A204.1 (cell line): Measurements from ENCODE around the gene AHNAK.
"Not testable (repeated sequence)": the region's sequence is repeated elsewhere in the genome, so short reads cannot be mapped to it uniquely, and the experiment has no call there.

ENCODE experiments used
- FAIRE-seq: peaks from 2 replicates; lab custom pipeline; 2012; peaks lifted over from hg19 to GRCh38; lab: Jason Lieb, UNC

Gene AHNAK

GRCh38 chr11:62401811-62402210, 144.8 kb downstream of the AHNAK start:
- FAIRE-seq: no peak

- FAIRE-seq: no peak
Observed at GRCh38 chr11:62401356-62401755, 145.2 kb downstream of the AHNAK start.

GRCh38 chr11:62400760-62401159, 145.8 kb downstream of the AHNAK start:
- FAIRE-seq: no peak

- no peak for FAIRE-seq
Observed at GRCh38 chr11:62400281-62400680, 146.3 kb downstream of the AHNAK start.

GRCh38 chr11:62399878-62400266, 146.7 kb downstream of the AHNAK start:
- FAIRE-seq: no peak

GRCh38 chr11:62399172-62399877, 147.3 kb downstream of the AHNAK start:
- no peak for FAIRE-seq

- no peak for FAIRE-seq
Observed at GRCh38 chr11:62398011-62398994, 148.3 kb downstream of the AHNAK start.

GRCh38 chr11:62395885-62396551, 150.6 kb downstream of the AHNAK start:
- no peak for FAIRE-seq

GRCh38 chr11:62394825-62395538, 151.6 kb downstream of the AHNAK start:
- peak; percentile 94 for FAIRE-seq

- FAIRE-seq: no peak
Observed at GRCh38 chr11:62393735-62394134, 152.9 kb downstream of the AHNAK start.

- FAIRE-seq: no peak
Observed at GRCh38 chr11:62393061-62393611, 153.5 kb downstream of the AHNAK start.

- FAIRE-seq: no peak
Observed at GRCh38 chr11:62392506-62392905, 154.1 kb downstream of the AHNAK start.

GRCh38 chr11:62391642-62392425, 154.8 kb downstream of the AHNAK start:
- no peak for FAIRE-seq

- no peak for FAIRE-seq
Observed at GRCh38 chr11:62390722-62391121, 155.9 kb downstream of the AHNAK start.

GRCh38 chr11:62390237-62390636, 156.4 kb downstream of the AHNAK start:
- FAIRE-seq: no peak

GRCh38 chr11:62388999-62389398, 157.6 kb downstream of the AHNAK start:
- FAIRE-seq: no peak

- FAIRE-seq: no peak
Observed at GRCh38 chr11:62387381-62387780, 159.2 kb downstream of the AHNAK start.

- not testable (repeated sequence) for FAIRE-seq
Observed at GRCh38 chr11:62386083-62386482, 160.5 kb downstream of the AHNAK start.

- FAIRE-seq: no peak
Observed at GRCh38 chr11:62383822-62384221, 162.8 kb downstream of the AHNAK start.
